ENCODE measurements around the gene GBF1.

GBF1 gene

GRCh38 chr10:102354451-102354850 is 109.1 kb downstream of the GBF1 start:
- no peak for DNase-seq (ENCODE audit: low spot score)

- no peak for DNase-seq (ENCODE audit: low spot score)
Measured at GRCh38 chr10:102358712-102359382, 113.5 kb downstream of the GBF1 start.

GRCh38 chr10:102367441-102367840 is 122.1 kb downstream of the GBF1 start:
- DNase-seq (ENCODE audit: low spot score) = no peak

GRCh38 chr10:102368077-102368476 is 122.7 kb downstream of the GBF1 start:
- no peak for DNase-seq (ENCODE audit: low spot score)

- no peak for DNase-seq (ENCODE audit: low spot score)
Measured at GRCh38 chr10:102371295-102371694, 126.0 kb downstream of the GBF1 start.

- DNase-seq (ENCODE audit: low spot score) = no peak
Measured at GRCh38 chr10:102375250-102375649, 129.9 kb downstream of the GBF1 start.

GRCh38 chr10:102375867-102376266 is 130.5 kb downstream of the GBF1 start:
- no peak for DNase-seq (ENCODE audit: low spot score)

GRCh38 chr10:102376901-102377300 is 131.6 kb downstream of the GBF1 start:
- no peak for DNase-seq (ENCODE audit: low spot score)

- no peak for DNase-seq (ENCODE audit: low spot score)
Measured at GRCh38 chr10:102379383-102379782, 134.1 kb downstream of the GBF1 start.

- no peak for DNase-seq (ENCODE audit: low spot score)
Measured at GRCh38 chr10:102381983-102382382, 136.7 kb downstream of the GBF1 start.

GRCh38 chr10:102382871-102383270 is 137.5 kb downstream of the GBF1 start:
- DNase-seq (ENCODE audit: low spot score) = no peak

GRCh38 chr10:102384053-102384452 is 138.7 kb downstream of the GBF1 start:
- DNase-seq (ENCODE audit: low spot score) = no peak

- no peak for DNase-seq (ENCODE audit: low spot score)
Measured at GRCh38 chr10:102384606-102385429, 139.5 kb downstream of the GBF1 start.

GRCh38 chr10:102389894-102390293 is 144.6 kb downstream of the GBF1 start:
- no peak for DNase-seq (ENCODE audit: low spot score)

- DNase-seq (ENCODE audit: low spot score) = no peak
Measured at GRCh38 chr10:102392306-102392705, 147.0 kb downstream of the GBF1 start.

GRCh38 chr10:102393411-102394078 is 148.2 kb downstream of the GBF1 start:
- no peak for DNase-seq (ENCODE audit: low spot score)

- DNase-seq (ENCODE audit: low spot score) = peak; percentile 98
Measured at GRCh38 chr10:102394079-102394800, 148.9 kb downstream of the GBF1 start.

- DNase-seq (ENCODE audit: low spot score) = peak; percentile 80
Measured at GRCh38 chr10:102394801-102395399, 149.6 kb downstream of the GBF1 start.

GRCh38 chr10:102395400-102396316 is 150.3 kb downstream of the GBF1 start, which contains the start of gene NFKB2:
Gene NFKB2, plus strand, starts transcription at chr10:102395705. Its CDS starts 255 bp downstream, at chr10:102395960.
- peak; percentile 91 for DNase-seq (ENCODE audit: low spot score)

- no peak for DNase-seq (ENCODE audit: low spot score)
Measured at GRCh38 chr10:102396317-102396650, 151.0 kb downstream of the GBF1 start.

- DNase-seq (ENCODE audit: low spot score) = no peak
Measured at GRCh38 chr10:102396730-102397151, 151.4 kb downstream of the GBF1 start.
